GM18868 (cell line): ENCODE measurements around the gene SIRT2.

Experiments
- ATAC-seq: cut with Tn5 transposase; IDR thresholded peaks from one replicate; pipeline ENCODE4 v1.9.1; 2021; ENCODE audit warnings: mild to moderate bottlenecking, moderate library complexity; ENCODE audit not compliant: unreplicated experiment

The SIRT2 gene

DNA sequence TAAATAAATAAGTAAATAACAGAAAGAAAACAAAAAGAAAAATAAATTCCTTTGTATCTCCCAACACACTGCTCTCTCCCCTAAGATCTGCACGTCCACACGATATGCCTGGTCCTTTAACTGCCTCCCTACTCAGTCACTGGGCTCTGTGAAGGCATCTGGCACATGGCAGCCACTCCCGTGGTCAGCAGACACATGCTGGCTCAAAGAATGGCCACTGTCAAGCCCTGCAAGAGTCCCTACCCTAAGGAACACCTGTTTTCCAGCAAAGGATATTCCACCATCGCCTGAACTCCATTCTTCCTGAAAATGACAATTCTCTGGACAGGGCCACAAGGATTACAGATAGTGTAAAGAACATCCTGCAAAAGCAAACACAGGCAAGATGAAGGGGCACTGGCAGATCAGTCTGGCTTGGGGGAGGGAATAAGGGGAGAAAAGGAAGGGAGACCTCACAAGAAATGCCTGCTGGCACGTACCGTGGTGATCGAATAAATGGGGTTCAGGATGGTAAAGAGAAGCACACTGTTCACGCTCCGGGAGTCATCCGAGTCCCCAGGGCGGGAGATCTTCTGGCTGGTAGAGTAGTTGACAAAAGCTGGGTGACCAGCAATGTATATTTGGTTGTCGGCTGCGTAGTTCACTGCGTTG lies 53.9 kb downstream of the SIRT2 start:
- no peak for ATAC-seq

DNA sequence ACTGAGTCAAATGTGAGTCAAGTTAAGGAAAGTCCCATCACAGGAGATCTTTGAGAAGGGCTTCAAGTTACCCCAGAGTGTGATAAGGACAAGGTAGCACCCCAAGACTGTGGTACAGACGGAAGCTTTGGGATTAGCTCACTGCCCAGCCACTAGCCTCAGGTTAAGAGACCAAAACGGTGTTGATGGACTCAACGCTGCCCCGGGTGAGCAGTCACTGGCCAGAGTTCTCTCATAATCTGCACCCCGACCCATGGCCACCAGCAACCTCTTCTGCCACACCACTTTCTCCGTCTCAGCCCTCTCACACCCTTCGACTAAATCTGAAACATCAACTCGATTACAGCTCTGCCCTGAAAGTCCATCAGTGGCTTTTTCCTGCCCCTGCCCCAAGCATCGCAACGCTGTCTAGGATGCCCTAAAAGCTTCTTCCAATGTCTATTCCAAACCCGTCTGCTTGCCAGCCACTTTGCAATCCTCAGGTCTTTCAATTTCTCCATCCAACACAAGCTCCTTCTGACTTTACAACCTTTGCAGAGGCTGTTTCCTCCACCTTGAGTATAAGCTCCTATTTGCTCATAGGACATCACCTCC lies 55.2 kb downstream of the SIRT2 start:
- ATAC-seq = no peak

DNA sequence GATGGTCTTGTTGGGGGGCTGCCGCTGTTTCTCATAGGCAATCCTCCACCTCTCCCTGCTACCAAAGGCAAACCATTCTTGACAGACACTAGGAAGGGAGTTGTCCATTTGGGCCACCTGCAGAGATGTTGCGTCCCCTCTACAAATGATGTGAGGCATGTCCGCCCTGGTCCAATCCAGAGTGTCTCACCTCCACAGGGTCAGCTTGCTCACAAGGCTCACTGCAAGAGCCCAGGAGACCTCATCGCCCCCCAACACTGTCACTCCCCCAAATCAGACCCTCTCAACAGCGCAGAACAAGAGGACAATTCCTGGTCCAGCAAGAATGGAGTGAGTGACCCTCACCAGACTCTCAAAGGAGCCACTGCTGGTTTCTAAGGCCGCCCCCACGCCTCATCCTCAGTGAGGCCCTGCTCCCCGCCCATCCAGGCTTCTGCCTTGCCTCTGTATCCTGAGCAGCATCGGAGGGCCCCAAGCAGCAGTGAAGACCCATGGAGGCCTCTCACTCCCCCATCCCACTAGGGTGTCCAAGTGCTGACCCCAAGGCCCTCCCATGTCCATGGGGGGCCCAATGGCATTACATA lies 56.2 kb downstream of the SIRT2 start:
- ATAC-seq = no peak

DNA sequence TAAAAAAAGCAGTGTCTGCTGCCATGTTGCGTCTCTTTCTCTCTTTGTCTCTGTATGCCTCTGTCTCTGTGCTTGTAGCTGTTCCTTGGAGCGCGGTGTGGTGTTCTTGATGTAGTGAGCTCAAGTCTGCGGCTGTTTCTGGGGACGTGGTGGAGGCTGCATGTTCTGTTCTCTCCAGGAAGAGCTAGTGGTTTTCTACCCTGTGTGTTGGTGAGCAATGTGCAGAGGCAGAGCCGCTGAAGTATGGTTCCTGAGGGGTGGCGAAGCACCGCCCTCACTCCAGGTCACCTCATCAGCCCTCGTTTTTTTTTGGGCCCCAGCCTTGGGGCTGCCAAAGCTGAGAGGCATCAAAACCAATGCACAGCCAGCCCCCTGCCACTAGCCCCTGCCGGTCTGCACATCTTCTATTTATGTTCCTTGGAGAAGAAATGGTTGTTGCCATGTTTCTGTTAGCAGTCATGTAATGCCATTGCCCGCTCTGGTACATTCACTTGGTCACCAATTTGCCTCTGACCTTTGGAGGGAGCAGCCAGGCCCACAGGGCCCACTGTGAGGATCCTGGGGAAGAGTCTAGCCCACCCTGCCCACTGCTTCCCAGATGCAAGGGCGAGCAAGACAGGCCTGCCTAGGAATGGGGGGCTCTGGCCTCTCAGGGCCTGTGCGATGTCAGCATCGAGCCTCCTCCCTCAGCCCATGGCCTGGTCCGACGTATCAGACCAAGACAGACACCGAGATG lies 56.8 kb downstream of the SIRT2 start:
- no peak for ATAC-seq

DNA sequence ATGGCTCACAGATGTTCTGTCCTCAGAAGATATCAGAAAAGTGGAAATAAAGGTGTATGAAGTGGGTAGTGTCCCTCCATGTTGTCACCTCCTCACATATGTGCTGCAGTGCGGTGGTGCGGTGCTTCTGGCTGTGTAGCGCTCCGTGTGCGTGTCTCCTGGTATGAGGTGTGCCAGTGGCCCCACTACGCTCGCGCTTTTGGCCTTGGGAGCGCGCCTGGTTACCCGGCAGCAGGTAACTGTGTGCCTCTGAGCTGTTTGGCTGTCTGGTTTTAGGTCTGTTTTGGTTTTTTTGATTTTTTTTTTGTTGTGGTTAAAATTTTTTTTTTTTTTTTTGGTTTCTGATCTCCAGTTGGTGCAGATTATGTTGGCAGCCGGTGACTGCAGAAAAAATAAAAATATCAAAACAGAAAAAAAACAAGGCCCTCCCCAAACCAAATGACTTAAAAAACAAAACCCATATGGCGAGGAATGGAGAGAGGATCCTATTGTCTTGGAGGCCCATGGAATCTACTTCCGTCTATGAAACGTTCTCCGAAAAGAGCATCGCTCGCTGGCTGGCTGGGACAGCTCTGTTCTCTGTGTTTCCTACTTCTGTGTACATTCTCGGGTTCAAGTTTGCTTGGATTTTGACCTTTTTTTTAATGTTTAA lies 57.5 kb downstream of the SIRT2 start:
- no peak for ATAC-seq

DNA sequence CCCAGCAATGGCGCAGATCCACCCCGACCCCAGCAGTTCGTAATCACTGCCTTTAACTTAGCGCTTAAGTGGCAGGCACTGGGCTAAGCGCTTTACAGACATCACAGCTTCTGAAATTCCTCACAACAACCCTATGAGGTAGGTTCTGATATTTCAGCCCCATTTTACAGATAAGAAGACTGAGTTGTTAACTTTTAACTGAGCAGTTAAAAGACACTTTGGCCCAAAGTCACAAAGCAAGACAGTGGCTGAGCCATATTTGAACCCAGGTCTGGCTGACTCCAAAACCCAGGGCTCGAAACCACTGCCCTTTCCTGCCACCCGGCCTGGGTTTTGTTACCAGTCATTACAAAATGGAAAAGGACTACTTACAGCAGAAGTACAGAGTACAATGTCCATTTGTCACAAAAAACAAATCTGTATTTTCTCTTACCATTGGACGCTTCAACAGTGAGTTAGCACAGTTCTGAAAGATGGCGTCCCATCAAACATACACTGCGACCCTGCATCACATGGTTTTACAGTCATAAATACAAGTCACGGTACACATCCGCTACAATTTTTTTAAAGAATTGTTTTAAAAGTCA lies 58.1 kb downstream of the SIRT2 start:
- no peak for ATAC-seq

DNA sequence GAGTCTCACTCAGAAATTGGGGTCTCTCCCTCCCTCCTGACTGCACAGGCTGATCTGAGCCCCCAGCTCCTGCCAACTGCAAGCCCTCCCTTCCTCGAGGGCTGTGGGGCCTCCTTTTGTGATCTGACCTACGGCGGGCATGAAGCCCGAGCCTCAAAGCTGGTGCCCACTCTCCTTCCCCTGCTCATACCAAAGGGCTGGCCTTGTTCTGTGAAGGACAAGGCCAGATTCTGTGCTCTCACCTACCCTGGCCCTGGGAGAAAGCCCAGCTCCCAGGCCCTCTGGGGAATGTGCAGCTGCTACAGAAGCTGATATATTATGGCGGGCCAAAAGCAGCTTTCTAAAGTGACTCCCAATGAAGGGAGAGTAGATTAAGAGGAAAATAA lies 58.8 kb downstream of the SIRT2 start:
- no peak for ATAC-seq

DNA sequence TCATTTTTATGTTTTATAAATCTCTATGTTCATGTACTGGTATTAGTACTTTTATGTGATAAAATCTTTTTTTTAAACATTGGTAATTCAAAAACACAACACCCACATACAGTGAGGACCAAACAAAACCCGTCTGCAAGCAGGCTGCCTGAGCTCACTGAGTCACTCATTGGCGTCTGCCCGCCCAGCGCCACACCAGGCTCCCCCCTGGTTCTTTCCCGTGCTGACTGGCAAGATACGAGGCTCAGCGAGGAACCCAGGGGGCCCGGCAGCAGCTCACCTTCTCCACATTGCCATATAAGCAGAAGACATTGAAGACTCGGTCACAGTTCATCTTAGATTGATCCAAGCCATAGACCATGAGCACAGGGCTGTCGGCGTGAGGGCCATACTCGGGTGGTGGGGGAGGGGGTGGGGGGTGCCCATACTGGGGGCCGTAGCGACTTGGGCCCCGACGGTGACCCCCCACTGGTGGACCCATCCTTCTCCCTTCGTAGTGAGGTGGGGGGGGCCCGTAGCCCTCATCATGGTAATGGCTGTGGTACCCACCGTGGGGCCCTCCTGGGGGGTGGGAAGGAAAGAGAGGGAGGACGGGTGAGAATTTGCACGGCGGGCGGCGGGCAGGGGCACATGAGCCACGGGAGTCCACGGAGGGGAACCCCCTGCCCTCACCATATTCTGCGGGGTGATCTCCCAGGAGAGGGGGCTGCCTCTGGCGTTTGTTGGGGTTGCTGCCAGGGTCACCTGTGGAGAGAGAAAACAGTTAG lies 59.4 kb downstream of the SIRT2 start:
- no peak for ATAC-seq

DNA sequence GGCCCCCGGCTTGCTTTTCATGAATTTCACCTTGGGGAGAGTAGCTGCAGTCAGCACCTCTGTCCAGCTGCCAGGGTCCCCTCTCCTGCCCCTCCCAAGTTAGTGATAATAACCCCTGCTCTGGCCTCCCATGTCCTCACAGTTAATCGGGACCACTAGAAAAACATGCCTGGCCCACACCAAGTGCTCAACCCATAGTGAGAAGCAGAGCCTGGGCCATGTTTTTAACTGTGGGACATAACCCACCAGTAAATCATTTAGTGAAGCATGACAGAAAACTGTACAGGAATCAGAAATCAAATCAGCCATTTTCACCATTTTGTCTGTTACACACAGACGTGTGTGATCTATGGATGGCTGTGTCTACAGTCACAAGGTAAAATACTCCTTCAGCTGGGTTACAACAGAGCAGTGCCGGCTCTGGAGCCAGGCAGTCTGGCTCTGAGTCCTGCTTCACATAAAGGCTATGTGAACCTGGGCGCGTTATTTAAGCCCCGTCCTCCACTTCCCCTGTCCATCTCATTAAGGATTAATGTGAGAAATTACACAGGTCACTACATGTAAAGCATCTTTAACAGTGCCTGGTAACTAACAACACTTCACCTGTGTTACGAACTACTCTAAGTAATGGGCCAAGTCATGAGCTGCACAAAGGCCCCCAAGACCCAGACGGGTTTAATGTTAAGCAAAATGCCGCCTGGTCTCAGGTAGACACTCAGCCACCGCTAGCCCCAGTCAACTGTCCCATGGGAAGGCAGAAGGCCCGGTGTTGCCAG lies 60.2 kb downstream of the SIRT2 start:
- ATAC-seq = no peak

DNA sequence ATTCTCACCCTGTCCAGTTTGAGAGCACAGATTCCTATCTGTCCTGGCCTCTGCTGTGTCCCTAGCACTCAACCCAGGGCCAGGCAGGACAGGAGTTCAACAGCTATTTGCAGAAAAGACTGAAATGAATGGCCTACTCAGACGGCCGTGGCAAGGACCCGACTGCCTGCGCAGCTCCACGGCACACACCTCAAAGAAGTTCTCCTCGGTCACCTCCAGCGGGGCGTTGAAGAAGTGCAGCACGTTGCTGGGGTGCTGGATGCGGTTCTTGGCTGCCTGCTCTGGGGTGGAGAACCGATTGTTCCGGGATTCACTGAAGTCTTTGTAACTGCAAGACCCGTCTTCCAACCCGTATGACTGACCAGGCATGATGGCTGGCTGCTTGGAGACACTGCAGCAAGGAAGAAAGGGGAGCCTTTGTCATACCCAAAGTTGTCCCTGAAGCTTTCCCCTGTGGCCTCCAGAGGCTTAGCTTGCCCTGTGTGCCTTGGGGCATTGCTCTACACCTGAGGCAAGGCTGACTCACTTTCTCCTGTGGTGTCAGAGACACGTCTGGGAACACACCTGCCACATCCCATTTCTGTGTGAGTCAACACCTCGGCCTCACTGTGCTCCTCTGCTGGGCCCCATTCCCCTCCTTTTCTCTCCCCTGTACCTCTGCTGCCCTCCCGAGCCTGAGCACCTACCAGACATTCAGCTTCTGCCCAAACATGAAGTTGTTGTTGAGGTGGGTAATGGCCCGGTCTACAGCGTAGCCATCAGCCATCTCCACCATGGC lies 61.0 kb downstream of the SIRT2 start:
- no peak for ATAC-seq

DNA sequence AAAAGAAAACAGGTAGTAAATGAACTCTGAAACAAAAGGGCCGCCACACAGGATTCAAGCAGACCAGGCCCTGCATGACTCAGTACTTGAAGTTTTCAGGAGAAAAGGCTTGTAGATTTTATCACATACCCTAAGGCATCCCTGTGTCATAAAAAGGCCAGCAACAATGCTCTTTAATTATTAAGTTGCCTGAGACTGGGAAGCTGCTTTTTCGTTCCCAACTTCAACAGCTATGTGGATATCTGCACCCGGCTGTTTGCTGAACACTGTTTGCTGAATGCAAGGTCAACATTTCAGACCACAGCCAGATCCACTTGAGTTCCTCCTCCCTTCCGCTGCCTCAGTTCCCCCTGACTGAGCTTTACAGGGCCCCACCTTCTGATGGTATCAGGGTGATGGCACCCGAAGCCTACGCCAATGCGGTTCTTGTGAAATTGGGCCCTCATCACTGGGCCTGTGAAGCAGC lies 61.7 kb downstream of the SIRT2 start:
- no peak for ATAC-seq

DNA sequence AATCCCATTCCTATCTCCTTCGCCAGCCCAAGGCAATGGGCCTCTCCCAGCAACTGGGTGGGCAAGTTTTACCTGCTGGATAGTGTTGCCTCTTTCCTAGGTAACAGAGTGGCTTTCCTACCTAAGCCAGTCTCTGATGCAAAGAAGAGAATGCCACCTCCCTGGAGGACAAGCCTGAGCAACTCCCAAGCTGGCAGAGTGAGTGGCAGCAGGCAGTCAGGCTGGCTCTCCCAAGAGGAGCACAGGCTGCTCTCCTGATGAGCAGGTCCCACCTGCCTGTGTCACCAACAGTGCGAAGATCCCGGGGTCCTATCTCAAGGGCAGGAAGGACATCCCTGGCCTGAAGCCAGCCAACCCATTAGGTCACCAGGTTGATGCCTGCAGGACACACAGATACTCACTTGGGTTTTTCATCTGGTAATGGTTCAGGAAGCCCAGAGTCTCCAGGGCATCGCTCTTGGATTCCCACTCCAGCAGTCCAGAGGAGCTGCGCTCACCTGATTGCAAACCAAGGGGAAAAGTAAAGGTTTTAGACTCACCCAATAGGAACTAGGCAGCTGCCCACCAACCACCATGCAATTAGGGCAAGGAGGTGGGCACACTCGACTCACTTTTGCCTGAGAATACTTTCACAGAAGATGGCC lies 62.3 kb downstream of the SIRT2 start:
- ATAC-seq = no peak

DNA sequence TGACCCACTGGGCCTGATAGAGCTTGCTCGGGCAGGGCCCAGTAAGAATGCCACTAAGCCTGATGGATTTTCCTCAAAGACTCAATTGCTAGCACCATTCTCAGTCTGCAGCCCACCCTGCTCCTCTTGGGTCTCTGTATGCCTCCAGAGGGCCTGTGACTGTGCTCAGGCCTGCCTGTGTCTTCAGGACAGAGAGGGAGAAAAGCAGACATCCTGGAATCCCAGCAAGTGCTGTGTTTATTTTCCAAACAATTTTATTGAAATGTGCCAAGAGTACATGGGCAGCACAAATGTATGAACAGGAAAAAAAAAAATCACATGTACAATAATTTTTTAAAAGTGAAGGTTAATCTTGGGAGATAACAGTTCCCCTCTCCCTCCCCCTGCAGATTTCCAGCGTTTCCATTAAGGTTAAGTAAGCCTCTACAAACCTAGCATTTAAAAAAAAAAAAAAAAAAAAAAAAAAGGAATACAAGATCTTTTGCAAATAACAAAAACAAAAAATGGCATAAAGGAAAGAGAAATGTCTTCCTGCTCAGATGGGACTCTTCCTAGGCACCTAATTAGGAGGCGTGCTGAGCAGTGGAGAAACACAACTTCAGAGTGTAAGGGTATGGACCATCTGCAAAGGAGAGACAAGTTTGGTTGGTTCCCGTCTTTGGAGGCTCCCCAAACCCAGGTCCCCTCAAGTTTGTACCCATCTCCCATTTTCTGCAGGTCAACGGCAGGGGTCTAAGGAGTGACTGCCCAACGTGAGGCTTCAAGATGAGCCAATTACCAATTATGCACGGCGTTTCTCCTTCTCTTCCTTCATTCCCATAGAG lies 63.0 kb downstream of the SIRT2 start:
- ATAC-seq = no peak

DNA sequence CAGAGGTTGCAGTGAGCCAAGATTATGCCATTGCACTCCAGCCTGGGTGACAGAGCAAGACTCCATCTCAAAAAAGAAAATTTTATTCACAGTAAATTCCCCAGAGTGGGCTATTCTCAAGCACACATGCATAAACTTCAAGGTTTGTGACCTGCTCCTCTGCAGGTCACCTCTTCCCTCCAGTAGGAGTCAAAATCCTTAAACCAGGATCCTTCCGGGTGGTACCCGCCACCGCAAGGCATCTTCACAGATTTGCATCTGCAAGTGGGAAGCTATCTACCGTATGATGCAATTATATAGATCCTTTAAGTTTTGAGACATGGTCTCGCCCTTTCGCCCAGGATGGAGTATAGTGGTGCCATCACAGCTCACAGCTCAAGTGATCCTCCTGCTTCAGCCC lies 64.8 kb downstream of the SIRT2 start:
- ATAC-seq = no peak

DNA sequence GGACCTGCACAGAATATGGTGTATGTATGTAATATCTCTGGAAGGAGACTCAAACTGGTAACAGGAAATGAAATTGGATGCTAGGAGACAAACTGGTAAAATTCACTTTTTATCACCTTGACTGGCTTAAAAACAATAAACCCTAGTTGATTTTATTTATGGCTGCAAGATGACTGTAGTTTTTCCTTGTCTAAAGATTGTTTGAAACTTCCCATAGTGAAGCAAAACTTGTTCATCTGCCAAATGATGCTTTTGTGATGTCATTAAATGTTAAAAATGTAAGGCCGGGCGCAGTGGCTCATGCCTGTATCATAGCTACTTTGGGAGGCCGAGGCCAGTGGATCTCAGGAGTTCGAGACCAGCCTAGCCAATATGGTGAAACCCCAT lies 65.3 kb downstream of the SIRT2 start:
- no peak for ATAC-seq

DNA sequence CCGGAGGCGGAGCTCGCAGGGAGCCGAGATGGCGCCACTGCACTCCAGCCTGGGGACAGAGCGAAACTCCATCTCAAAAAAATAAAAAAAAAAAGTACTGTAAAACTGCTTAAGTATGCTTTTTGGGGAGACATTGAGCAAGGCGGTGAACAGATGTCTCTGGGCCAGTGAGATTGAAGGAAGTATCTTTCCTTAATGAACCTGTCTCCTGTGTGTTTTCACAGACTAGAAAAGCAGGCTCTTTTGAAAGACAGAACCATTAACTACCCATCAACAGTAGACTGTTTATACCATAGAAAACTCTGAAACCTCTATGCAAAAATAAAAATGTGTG lies 66.4 kb downstream of the SIRT2 start:
- no peak for ATAC-seq

DNA sequence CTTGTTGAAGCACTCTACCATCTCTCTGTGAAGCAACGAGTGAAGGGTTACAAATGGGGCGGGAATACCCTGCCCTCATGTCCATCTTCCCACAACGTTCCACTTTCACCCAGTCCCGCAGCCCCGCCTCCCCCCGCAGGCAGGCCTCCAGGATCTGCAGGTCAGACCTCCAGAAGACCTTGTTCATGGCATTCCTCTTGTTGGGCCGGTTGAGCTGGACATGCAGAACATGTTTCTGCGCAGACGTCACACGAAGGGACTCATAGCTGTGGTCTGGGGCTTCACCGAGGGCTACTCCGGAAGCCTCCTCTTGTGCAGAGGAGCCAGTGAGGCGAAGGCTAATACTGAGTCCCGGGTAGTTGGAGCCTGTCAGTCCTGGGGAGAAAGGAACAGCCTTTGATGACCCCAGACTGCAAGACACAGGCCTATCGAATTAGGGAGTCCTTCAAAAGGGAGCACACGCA lies 68.2 kb downstream of the SIRT2 start:
- ATAC-seq = peak; percentile 39
